A673 (cell line): Measurements from ENCODE around the gene SHISAL1.

Experiments used
- EZH2 ChIP-seq: fragments of 200-600 bp; sonication (generic); IDR thresholded peaks from 2 replicates; pipeline ENCODE4 v1.6.1; 2017; ENCODE audit warnings: borderline replicate concordance, low read depth, mild to moderate bottlenecking, mixed read lengths, antibody characterized with exemption, low read length; ENCODE audit not compliant: poor library complexity, severe bottlenecking
- TF ChIP-seq, protein P1 (sequence below): fragments of 300-800, 200-600 bp; sonication (generic); conservative IDR thresholded peaks from 2 replicates; pipeline ENCODE4 v1.5.1; 2017; ENCODE audit warnings: low read depth, mild to moderate bottlenecking, antibody characterized with exemption, low read length, moderate library complexity, mixed read lengths

DNA sequence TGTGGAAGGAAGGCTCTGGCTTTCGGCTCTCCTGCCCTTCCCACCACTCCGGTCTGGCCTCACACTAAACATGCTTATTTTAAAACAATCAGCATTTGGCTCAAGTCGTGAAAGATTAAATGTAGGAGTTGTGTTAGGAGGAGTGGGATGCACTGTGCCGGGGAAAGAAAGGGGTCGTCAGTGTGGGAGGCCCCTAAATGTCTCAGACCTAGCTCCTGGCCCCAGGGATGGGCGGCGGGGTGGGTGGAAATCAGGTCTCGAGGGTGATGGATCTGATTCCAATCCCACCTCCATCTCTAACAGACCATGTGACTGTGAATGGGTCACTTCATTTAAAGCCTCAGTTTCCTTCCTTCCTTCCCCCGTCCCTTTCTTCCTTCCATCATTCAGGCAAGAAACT is 6.9 kb upstream of the SHISAL1 start:
- TF ChIP-seq, protein P1, sequence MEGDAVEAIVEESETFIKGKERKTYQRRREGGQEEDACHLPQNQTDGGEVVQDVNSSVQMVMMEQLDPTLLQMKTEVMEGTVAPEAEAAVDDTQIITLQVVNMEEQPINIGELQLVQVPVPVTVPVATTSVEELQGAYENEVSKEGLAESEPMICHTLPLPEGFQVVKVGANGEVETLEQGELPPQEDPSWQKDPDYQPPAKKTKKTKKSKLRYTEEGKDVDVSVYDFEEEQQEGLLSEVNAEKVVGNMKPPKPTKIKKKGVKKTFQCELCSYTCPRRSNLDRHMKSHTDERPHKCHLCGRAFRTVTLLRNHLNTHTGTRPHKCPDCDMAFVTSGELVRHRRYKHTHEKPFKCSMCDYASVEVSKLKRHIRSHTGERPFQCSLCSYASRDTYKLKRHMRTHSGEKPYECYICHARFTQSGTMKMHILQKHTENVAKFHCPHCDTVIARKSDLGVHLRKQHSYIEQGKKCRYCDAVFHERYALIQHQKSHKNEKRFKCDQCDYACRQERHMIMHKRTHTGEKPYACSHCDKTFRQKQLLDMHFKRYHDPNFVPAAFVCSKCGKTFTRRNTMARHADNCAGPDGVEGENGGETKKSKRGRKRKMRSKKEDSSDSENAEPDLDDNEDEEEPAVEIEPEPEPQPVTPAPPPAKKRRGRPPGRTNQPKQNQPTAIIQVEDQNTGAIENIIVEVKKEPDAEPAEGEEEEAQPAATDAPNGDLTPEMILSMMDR: no peak
- no peak for TF ChIP-seq EZH2
